Muscle layer of colon (tissue), 2 donors: ENCODE results near the gene FLYWCH1.

Experiments used
- H3K27ac ChIP-seq: one replicate; pipeline ENCODE4 v1.7.0; 2013; ENCODE audit warnings: low read depth, mild to moderate bottlenecking, low read length, moderate library complexity
- H3K27me3 ChIP-seq, 2 donors: one replicate each; pipeline ENCODE4 v1.7.0; 2013; ENCODE audit warnings: low read length in 2 of 2, mild to moderate bottlenecking in 2 of 2; ENCODE audit not compliant: insufficient read depth in 2 of 2, control insufficient read depth in 1 of 2
- H3K36me3 ChIP-seq: one replicate; pipeline ENCODE4 v1.7.0; 2013; ENCODE audit warnings: mild to moderate bottlenecking, low read length; ENCODE audit not compliant: insufficient read depth
- H3K4me1 ChIP-seq: one replicate; pipeline ENCODE4 v1.7.0; 2013; ENCODE audit warnings: mild to moderate bottlenecking, low read length; ENCODE audit not compliant: insufficient read depth
- H3K4me3 ChIP-seq, 2 donors: one replicate each; pipeline ENCODE4 v1.7.0; 2013; ENCODE audit warnings: low read length in 2 of 2, low read depth in 1 of 2, mild to moderate bottlenecking in 1 of 2, moderate library complexity in 1 of 2
- H3K9ac ChIP-seq: one replicate; pipeline ENCODE4 v1.7.0; 2013; ENCODE audit warnings: low read length
- H3K9me3 ChIP-seq: one replicate; pipeline ENCODE4 v1.7.0; 2013; ENCODE audit warnings: mild to moderate bottlenecking, low read length
- donor health status: abdominal sarcoma.
- donor health status: Adenocarcinoma of cecum.

Gene FLYWCH1, protein sequence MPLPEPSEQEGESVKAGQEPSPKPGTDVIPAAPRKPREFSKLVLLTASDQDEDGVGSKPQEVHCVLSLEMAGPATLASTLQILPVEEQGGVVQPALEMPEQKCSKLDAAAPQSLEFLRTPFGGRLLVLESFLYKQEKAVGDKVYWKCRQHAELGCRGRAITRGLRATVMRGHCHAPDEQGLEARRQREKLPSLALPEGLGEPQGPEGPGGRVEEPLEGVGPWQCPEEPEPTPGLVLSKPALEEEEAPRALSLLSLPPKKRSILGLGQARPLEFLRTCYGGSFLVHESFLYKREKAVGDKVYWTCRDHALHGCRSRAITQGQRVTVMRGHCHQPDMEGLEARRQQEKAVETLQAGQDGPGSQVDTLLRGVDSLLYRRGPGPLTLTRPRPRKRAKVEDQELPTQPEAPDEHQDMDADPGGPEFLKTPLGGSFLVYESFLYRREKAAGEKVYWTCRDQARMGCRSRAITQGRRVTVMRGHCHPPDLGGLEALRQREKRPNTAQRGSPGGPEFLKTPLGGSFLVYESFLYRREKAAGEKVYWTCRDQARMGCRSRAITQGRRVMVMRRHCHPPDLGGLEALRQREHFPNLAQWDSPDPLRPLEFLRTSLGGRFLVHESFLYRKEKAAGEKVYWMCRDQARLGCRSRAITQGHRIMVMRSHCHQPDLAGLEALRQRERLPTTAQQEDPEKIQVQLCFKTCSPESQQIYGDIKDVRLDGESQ

DNA sequence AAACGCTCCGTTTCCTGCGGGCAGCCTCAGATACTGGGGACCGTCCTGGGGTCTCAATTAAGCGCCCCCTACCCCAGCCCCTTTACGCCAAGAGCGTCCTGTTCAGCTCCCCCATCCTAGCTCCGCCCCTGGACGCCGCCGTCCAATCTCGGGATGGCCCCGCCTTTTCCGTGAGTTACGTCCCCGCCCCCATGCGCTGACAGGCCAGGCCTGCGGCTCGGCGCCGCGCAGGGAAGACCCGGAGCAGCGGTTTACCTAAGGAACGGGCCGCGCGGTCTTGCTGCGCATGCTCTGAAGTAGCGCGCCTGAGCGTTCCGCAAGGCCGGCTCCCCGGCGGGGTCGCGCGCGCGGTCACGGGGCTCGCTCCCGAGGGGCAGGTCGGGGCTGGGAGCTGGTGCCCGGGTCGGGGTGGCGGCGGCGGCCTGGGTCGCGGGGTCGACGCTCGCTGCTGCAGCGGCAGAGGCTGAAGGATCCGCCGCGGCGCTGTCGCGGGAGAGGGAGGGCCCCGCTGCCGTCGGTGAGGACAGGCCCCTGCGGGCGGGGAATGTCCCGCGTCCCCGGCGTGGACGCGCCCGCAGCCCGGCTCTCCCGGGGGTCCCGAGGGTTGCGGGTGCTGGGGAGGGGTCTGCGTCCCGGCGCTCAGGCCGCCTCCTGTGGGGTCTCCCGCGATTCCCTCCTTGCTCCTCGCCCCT is at the start of gene FLYWCH1:
Gene FLYWCH1, plus strand, starts transcription at position 294 of the 692 bp plus-strand sequence. CDS start 17,755 bp downstream, outside the sequence.
- peaks cover 14% of the 10 kb centered on the region for H3K4me1 ChIP-seq
- H3K27me3 ChIP-seq: no peaks in the 10 kb centered on the region
- H3K36me3 ChIP-seq: peaks cover 16% of the 10 kb centered on the region
- H3K4me3 ChIP-seq: peak within 1 kb of the TSS; percentile 74 to 96
- peak within 1 kb of the TSS; percentile 92 for H3K9ac ChIP-seq
- H3K27ac ChIP-seq: peak within 1 kb of the TSS; percentile 85
- no peaks in the 10 kb centered on the region for H3K9me3 ChIP-seq

DNA sequence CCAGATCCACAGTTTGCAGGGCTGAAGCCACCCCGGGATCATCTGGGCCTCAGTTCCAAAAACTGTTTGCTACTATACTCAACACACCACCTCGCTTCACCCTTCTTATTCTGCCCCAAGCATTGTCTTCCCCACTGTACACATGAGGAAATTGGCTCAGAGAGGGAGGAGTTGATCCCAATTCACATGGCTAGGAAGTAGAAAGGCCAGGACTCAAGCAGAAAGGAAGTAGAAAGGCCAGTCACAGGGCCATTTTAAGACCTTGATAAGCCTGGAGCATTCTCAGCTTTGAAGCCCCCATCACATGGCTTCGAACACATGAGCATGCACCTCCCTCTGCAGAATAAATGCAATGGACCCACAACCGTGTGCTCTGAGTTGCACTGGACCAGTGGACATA is 46.1 kb upstream of the FLYWCH1 start:
- H3K27ac ChIP-seq: no peak overlapping the region
- H3K36me3 ChIP-seq: no peaks in the 10 kb centered on the region
- no peak overlapping the region for H3K4me3 ChIP-seq
- no peaks in the 10 kb centered on the region for H3K9me3 ChIP-seq
- H3K4me1 ChIP-seq: peaks cover 5% of the 10 kb centered on the region
- H3K9ac ChIP-seq: no peak overlapping the region
- no peaks in the 10 kb centered on the region for H3K27me3 ChIP-seq

DNA sequence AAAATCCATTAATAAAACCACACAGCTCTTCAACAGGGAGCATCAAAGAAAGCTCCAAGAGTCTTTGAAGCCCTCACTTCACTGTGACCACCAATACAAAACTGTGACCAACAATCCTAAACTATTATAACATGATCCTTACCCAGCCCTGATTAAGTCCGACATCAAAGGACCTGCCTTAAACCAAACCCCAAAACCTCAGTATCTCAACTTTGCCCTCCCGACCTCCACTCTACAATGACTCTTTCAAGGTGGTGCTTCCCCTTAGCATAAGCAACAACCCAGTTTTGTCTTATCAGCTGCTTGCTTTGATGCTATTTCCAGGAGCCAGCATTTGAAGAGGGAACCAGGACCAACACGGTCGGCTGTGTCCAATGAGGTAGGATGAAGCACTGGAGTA is 45.3 kb upstream of the FLYWCH1 start:
- Histone ChIP-seq H3K9me3 (no peaks in the 10 kb centered on the region), H3K4me3 (no peak overlapping the region), H3K4me1 (peaks cover 5% of the 10 kb centered on the region), H3K27me3 (no peaks in the 10 kb centered on the region), H3K27ac (no peak overlapping the region), H3K36me3 (no peaks in the 10 kb centered on the region), H3K9ac (no peak overlapping the region)

DNA sequence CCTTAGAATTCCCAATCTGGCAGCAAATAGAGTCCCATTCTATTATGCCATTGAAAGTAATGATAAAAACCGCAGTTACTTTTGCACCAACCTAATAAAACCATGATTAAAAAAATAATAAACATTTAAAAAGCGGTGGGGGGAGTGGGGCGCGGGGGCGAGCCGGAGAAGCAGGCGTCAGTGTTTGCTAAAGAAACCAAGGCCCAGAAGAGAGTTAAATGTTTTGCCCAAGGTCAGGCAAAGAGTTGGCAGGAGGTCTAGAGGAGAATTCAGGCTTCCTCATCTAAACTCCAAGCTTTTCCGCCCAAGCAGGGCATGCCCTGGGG is 44.1 kb upstream of the FLYWCH1 start:
- Histone ChIP-seq H3K4me3 (peak overlapping the region; percentile 59 to 92), H3K4me1 (peaks cover 5% of the 10 kb centered on the region), H3K27me3 (no peaks in the 10 kb centered on the region), H3K36me3 (no peaks in the 10 kb centered on the region), H3K9ac (peak overlapping the region; percentile 56), H3K27ac (peak overlapping the region; percentile 77), H3K9me3 (no peaks in the 10 kb centered on the region)

DNA sequence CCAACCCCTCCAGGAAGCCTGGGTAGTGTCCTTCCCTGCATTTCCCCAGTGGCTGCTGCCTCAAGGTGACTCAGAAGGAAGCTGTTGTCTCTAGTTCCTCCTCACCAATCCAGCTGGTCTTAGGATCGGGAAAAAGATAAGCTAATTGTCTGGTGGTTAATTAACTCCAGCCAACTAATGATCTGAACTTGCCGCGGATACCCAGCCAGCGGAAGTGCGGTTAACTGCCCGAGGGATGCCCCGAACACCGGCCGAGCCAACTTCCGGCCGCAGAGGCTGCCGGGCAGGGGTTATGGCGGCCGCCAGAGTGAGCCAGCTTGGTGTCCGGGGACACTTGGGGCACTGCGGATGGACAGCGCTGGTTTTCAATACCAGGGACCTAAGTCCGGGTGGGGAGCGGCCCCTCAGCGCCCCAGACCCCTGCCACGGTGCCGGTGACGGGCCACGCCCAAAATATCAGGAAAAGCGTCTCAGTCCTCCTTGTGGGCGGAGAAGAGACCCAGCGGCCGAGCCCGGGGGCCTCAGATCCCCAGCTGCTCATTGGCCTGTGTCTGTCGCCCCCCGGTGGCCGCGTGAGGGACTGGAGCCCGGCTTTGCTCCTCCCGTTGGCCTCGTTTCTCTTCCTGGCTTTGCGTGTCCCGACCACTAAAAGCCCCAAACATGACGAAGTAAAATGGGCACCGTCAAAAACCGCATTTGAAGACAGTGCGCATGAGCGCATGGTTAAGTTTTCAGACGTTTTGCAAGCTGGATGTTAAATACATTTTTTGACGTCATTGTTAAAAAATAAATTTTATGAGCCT is 43.5 kb upstream of the FLYWCH1 start:
- Histone ChIP-seq H3K4me1 (peaks cover 5% of the 10 kb centered on the region), H3K27ac (peak overlapping the region; percentile 77), H3K9me3 (no peaks in the 10 kb centered on the region), H3K4me3 (peak overlapping the region; percentile 59 to 92), H3K27me3 (no peaks in the 10 kb centered on the region), H3K36me3 (no peaks in the 10 kb centered on the region), H3K9ac (peak overlapping the region; percentile 56)

DNA sequence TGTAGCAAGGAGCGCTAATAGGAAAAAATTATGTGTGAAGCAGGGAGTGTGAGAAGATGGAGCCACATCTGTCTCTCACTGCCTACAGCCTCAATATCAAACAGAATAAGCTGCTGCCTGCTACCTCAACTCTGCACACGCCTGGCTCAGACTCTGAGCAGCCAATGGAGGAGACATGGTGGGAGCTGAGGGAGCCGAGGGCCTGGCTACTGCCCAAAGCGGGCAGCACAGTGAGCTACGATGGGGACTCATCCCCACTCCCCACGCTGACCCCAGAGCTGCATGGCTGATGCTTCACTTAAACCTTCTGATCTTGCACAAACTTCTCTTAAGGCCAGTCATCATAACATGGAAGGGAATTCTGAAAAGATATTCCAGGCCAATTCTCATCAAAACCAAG is 39.8 kb upstream of the FLYWCH1 start:
- H3K27ac ChIP-seq: no peak overlapping the region
- H3K9me3 ChIP-seq: no peaks in the 10 kb centered on the region
- H3K36me3 ChIP-seq: no peaks in the 10 kb centered on the region
- H3K4me3 ChIP-seq: no peak overlapping the region
- no peaks in the 10 kb centered on the region for H3K27me3 ChIP-seq
- H3K4me1 ChIP-seq: peaks cover 9% of the 10 kb centered on the region
- no peak overlapping the region for H3K9ac ChIP-seq

DNA sequence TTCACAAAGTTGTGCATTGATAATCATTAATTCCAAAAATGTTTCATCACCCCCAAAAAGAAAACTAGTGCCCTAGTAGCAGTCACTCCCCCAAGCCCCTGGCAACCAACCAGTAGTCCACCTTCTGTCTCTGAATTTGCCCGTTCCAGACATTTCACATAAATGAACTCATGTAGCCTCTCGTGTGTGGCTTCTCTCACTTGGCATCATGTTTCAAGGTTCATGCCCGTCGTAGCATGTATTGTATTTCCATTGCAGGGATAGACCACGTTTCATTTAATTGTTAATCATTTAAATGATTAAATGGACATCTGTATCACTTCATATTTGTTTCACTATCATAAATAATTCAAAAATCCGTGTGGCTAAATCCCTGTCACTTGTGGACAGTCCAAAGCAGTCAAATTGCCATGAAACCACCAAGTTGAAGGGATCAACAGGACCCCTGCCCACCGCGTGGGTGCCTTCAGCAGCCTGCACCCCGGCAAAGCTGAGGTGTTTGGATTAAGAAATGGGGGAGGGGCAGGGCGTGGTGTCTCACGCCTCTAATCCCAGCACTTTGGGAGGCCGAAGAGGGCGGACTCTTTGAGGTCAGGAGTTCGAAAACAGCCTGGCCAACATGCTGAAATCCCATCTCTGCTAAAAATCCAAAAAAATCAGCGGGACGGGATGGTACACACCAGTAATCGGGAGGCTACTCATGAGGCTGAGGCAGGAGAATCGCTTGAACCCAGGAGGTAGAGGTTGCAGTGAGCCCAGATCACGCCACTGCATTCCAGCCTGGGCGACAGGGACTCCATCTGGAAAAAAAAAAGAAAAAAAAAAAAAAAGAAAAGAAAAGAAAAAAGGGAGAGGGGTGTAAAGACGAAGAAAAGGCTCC is 37.5 kb upstream of the FLYWCH1 start:
- no peaks in the 10 kb centered on the region for H3K27me3 ChIP-seq
- H3K4me1 ChIP-seq: peaks cover 4% of the 10 kb centered on the region
- no peak overlapping the region for H3K27ac ChIP-seq
- H3K36me3 ChIP-seq: no peaks in the 10 kb centered on the region
- H3K9ac ChIP-seq: no peak overlapping the region
- no peak overlapping the region for H3K4me3 ChIP-seq
- no peaks in the 10 kb centered on the region for H3K9me3 ChIP-seq

DNA sequence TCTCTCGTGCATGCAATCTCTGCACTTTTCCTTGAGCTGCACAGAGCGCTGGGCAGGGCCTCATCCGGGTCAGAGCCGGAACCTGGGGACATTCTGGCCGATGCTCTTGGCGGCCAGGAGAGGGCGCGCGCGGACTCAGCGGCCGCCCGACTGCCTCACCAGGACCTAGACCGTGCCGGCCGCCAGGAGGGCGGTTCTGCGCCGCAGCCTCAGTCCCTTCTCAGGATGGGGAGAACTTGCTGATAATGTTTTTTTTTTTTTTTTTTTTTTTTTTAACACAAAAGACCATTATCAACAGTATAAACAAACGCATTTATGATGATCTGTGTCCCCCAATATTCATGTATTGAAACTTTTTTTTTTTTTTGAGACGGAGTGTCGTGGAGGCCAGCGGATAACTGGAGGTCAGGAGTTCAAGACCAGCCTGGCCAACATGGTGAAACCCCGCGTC is 36.8 kb upstream of the FLYWCH1 start:
- no peaks in the 10 kb centered on the region for H3K27me3 ChIP-seq
- H3K9ac ChIP-seq: no peak overlapping the region
- no peak overlapping the region for H3K4me3 ChIP-seq
- H3K27ac ChIP-seq: no peak overlapping the region
- H3K9me3 ChIP-seq: no peaks in the 10 kb centered on the region
- H3K36me3 ChIP-seq: no peaks in the 10 kb centered on the region
- H3K4me1 ChIP-seq: peaks cover 4% of the 10 kb centered on the region

DNA sequence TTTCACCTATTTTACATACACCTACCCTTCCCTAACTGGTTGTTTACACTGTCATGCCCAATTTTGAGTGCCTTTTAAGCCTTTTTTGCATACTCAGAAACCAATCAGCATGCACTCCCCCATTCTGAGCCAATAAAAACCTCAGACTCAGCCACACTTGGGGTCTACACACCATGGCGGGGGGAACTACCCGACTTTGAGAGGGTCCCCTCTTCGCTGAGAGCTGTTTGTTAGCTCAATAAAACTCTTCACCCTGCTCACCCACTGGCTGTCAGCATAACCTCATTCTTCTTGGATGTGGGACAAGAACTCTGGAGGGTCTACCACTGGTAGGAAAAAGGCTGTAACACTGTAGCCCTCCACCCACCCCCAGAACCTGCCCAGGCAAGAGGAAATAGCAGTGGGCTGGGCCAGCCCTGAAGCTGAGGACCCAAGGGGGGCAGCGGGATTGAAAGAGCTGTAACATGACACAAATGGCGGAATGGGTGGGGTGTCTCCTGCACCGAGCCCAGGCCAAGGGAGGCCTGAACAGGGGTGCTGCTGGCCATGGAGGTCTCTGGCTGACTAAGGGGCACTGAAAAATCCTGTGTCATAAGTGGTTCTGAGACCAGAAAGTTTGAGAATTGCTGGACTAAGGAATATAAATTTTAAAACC is 31.8 kb upstream of the FLYWCH1 start:
- Histone ChIP-seq H3K4me1 (peaks cover 6% of the 10 kb centered on the region), H3K9ac (no peak overlapping the region), H3K36me3 (no peaks in the 10 kb centered on the region)

More for the DNA sequence above, 31.8 kb upstream of the FLYWCH1 start:
- no peak overlapping the region for H3K4me3 ChIP-seq
- no peaks in the 10 kb centered on the region for H3K9me3 ChIP-seq
- no peak overlapping the region for H3K27ac ChIP-seq
- no peaks in the 10 kb centered on the region for H3K27me3 ChIP-seq
